COLO668 (cell line): Measurements from ENCODE around the gene KCNQ2.

Experiments used
- DNase-seq: peaks from one replicate; lab custom pipeline; 2025; ENCODE audit not compliant: unreplicated experiment; lab: John Stamatoyannopoulos, UW

The KCNQ2 gene

DNA sequence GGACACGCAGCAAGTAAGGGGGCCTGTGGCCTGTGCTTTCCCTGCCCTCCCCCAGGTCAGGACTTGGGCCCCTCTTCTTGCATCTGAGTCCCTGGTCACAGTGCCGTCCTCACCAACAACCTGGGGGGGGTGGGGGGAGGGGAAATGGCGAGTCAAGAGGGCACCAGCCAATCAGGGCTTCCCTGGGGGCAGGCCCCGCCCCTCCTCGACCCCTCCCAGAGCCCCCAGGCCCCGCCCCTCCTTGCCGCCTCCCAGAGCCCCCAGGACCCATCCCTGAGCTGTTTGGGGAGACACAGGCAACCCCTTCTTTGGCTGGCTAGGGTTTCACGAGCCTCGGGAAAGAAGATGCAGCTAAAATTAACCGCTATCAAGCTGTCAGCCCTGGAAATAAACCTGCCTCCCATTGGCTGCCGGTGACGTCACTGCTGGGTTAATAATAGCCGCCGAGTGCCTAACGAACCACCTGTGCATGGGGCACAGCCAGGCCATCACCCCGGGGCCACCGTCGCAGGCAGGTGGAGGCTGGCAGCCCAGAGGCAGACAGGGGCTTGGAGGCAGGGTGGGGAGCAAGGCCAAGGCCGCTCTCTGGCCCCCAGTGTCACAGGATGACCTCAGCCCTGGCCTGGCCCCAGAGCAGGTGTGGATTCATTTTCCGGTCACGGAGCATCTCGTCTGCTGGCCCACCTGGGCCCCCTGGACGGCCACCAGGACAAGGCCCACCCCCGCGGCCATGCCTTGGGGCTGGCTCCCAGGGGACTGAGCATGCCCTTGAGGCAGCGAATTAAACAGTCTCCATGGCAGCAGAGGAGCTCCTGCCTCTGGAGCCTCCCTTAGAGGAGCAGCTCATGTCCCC lies 29.6 kb upstream of the KCNQ2 start:
- DNase-seq, result peak; percentile 91

DNA sequence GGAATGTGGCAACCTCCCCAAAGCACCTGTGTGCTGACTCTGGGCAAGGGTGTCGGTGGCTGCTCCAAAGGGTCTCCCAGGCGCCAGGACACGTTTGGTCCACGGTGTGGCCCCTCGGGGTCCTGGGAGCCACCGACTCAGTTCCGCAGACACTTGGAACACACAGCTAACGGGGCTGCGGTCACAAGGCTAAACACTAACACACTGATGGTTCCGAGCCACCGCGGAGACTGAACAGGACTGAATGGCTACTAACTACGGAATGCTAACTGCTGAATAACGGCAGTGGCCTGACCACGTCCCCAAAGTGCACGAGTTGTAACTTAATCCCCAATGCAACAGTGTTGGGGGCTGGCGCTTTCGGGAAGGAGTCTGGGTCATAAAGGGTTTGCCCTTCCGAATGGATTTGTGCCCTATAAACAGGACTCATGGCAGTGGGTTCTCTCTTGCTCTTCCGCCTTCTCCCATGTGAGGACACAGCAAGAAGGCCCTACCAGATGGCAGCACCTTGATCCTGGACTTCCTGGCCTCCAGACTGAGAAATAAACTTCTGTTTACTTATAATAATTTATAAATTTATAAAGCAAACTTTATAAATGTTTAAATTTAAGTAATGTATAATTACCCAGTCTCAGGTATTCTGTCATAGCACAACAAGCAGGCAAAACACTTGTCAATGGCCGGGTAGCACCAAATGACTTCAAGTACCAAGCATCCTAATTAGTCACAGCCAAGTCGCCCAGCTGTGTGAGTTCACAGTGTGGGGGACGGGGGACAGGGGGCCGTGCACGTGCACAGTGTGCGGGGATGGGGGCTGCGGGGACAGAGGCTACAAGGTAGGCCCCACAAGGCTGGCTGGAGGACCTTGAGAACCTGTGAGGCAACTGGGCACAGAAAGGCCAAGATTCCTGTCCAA lies 28.7 kb upstream of the KCNQ2 start:
- DNase-seq, result no peak

DNA sequence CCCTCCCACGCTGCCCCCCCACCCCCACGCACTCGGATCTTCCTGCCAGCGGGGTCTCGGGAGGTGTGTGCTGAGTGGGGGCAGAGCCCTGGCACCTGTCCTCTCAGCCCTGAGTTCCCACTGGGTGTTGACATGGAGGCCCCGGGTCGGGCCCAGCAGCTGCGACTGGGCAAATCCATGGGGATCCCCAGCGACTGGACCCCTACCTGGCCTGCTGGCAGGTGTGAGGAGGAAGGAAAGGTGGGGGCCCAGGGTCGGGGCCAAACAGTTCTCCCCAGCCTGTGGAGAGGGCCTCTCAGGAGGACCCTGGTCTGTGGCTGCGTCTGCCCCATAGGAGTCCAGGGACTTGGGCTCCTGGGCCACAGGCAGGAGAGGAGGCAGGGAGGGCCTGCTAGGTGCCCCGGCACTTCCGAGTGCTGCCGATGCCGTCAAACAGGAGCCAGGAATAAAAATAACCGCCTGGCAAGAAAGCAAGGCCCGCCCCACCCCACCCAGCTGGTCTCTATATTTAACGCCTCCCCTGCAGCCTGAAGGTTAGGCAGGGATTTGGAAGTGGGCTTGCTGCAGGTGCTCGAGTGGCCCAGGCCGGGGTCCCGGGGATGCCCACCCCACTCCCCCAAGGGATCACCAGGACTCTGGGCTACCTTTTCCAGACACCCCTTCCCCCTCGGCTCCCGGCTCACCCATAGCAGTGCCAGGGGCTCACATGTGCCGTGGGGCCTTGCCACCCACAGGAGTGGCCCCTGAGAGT lies 27.9 kb upstream of the KCNQ2 start:
- DNase-seq, result no peak

DNA sequence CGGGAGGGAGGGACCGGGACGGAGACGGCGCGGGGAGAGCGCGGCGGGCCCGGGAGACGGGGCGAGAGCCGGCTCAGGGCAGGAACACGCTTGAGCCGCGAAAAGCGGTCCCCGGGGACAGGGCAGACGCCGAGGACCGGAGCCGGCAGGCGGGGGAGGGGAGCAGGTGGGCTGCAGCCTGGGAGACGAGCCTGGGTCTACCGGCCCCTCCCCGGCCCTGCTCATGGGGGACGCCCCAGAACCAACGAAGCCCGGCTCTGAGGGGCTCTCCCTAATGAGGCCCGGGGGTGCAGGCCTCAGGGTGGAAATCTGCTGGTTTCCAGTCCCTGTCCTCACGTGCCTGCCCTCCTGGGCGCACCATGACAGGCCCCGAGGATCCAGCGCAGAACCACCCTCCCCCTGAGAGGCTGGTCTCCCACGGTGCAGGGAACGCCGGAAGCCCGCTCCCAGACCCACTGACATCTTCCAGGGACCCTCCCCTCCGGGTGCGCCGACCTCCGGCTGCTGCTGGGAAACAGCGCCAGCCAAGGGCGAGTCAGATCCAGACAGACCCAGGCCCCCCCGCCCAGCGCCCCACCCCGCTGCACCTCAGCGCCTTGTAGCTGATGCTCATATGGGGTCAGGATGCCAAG lies 27.0 kb upstream of the KCNQ2 start:
- no peak for DNase-seq

DNA sequence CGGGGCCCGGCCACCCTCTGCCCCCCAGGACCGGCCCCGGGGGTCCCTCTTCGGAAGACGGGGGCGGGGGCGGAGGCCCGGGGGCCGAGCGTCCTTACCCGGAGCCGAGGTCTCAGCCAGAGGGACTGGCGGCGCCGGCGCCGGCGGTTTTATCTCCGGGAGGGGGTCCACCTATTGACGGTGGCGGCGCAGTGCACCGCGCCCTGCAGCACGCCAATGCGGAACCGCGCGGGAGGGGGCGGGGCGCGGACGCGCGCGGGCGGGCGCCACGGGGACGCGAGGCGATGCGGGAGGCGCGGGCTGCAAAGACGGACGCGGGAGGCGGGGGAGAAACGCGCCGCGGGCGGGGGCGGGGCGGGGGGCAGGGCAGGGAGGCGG lies 26.5 kb upstream of the KCNQ2 start, which contains the start of gene EEF1A2:
Gene EEF1A2, minus strand, starts transcription at position 124 of the 378 bp plus-strand sequence. CDS start 1,320 bp downstream, outside the sequence.
- DNase-seq, result peak; percentile 71

DNA sequence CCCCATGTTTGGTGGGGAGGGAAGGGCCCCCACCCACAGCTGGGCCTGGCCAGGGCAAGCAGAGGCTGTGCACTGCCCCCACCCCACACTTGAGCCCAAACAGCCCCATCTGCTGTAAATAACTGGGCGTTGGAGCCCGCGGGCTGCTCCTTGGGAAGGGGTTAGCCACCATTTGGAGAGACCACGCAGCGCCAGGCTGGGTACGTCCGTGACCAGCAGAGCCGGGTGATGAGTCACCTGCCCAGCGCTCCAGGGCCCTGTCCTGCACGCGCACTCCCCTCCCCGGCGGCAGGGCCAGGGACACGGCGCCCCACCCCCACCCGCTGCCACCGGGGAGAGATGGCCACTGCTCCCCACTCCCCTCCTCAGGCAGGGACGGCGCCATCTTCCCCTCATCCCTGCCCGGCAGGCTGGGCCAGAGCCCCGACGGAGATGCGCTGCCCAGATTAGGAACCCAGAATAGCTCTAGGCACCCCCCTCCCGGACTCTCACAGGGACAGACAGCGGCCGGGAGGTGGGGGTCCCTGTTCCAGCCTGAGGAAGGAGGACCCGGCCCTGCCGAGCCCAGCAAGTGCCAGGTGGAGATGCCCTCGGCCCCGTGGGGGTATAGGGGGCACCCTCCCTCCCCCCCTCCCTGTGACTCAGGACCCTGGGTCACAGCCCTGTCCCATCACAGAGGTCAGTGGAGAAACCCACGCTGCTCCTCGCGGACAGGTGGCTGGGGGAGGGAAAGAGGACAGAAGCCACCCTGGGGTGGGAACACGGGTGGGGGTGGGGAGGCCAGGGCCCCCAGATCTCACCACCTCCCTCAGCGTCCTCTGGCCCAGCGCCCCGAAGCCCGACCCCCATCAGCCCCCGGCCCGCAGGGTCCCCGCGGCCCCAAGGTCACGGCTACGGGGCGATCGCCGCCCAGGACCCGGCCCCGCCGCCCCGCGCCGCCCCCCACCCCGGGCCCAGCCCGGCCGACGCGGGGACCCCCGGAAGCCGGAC lies 25.8 kb upstream of the KCNQ2 start:
- DNase-seq, result peak; percentile 74

DNA sequence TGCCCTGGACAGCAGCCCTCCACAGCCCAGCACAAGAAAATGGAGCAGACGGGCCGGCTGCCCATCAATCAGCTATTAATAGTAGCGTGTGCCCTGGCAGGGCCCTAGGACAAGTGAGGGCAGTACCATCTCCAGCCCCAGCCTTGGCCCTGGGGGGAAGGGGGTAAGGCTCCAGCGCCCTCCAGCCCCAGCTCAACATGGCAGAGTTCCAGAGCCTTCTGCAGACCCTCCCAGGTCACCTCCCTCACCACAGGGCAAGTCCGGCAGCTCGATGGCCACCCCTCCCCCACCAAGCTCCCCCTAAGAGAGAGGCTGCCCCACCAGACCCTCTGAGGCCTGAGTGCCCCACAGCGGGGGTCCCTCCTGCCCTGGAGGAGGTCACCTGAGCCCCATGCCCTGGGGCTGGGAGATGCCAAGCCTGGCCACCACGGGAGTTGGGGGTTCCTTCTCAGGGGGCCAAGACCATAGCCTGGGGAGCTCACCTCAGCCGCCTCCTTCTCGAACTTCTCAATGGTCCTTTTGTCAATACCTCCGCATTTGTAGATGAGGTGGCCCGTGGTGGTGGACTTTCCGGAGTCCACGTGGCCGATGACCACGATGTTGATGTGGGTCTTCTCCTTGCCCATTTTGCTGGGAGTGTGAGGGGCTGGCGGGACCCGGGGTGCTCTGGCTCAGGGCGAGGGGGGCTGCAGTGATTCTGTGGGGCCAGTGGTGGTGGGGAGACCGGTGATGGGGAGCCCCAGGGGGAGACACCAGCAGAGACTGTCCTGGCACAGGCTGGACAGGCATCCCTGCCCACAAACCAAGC lies 24.9 kb upstream of the KCNQ2 start:
- DNase-seq, result no peak

DNA sequence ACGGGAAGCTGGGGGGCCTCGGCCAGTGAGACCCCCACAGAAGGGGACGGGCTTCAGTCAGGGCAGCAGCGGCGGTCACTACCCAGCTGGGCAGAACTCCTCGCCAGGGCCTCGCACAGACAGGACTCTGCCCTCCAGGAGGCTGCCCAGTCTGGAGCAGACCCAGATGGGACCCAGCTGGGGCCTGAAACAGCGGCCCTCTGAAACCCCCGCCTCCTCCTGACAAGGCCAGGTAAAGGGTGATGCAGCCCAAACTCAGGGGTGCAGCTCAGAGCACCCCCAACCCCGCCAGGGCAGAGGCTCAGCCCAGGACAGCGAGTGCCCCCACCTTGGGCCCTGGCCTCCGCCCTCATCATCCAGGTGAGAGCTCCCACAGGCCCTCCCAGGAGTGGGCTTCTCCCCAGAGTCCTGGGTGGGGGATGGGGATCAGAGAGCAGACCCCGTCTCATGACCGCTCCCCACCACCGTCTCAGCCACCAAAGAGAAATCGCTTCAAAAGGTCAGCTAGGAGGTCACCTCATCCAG lies 24.2 kb upstream of the KCNQ2 start:
- no peak for DNase-seq

DNA sequence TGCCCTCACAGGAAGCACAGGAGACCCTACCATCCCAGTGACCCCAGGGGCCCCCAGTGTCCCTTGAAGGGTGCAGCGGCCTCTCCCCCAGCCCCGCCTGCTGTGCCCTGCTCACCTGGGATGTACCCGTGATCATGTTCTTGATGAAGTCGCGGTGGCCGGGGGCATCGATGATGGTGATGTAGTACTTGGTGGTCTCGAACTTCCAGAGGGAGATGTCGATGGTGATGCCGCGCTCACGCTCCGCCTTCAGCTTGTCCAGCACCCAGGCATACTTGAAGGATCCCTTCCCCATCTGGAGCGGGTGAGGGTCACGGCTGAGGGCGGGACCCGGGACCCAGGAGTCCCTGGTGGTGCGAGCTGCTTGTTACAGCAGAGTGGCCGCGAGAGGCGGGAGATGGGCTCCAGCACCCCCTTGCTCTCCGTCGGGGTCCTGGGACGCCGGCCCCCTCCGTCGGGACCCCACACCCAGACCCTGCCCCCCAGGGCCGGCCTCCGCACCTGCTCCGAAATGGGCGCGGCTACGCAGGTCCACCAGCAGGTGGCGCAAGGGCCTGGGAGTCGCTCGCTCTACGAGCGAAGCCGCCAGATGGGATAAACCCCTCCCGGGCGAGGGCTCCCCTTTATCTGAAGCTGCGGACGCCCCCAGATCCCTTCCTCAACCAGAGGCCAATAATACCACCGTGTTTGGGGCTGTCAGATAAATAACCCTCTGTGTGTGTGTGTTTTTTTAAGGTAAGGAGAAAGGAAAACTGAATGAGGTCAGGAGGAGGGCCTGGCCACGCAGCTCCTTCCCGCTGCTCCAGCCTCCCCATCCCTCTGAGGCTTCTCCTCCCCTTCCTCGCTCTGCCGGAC lies 23.5 kb upstream of the KCNQ2 start:
- DNase-seq, result peak; percentile 69

DNA sequence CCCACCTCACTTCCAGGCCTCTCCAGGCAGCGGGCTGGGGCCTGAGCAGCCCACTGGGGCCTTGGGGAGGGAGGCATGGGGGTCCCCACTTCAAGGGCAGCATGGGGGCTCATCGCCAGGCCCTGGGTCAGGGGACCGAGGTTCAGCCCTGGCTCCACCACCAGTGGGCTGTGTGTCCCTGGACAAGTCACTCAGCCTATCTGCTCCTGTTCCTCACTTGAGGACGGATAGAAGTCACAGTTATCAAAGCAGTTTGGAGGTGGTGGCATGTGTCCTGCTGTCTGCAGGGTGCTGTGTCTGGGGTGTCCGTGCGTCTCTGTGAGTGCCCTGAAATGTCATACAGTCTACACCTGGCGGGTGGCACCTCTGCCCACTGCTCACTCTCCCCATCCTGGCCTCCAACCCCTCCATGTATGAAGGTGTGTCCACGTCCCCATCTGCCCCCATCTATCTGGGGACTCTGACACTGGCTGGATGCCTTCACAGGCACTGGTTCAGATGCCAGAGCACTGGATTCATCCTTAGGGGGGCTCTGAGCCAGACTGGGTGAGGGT lies 22.8 kb upstream of the KCNQ2 start:
- no peak for DNase-seq

DNA sequence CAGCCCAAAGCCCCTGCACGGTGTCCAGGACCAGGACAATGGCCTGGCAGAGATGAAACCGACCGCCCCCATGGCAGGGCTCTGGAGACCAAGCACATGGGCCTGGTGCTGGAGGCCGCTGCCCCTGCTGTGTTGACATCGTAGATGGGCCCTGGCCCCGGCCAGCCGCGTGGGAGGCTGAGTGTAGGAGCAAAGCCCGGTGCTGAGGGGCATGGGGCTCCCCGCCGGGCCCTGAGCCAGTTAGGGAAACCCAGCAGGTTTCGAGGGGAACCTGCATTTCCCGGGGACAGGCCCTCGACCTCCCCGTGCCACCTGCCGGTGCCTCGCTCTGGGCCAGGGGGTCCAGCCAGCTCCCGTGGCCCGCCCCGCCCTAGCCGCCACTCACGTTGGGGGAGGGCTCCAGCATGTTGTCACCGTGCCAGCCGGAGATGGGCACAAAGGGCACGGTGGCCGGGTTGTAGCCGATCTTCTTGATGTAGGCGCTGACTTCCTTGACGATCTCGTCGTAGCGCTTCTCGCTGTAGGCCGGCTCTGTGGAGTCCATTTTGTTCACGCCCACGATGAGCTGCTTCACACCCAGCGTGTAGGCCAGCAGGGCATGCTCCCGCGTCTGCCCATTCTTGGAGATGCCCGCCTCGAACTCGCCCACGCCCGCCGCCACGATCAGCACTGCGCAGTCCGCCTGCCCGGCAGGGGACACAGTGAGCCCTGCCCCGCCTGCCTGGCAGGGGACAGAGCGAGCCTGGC lies 22.1 kb upstream of the KCNQ2 start:
- no peak for DNase-seq

DNA sequence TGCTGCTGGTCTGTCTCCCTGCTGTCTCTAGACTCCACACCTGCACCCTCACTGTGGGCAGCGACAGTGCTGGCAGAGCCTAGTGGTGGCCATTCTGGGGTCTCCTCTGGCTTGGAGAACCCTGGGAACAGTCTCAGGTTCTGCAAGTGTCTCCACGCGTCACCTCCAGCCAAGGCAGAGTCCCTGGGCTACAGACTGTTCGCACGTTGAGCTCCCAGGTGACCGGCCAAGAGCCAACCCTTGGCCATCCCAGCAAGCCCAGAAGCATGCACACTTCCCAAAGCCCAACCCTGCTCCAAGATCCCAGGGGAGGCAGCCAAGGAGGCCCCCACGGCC lies 21.6 kb upstream of the KCNQ2 start:
- DNase-seq, result no peak

DNA sequence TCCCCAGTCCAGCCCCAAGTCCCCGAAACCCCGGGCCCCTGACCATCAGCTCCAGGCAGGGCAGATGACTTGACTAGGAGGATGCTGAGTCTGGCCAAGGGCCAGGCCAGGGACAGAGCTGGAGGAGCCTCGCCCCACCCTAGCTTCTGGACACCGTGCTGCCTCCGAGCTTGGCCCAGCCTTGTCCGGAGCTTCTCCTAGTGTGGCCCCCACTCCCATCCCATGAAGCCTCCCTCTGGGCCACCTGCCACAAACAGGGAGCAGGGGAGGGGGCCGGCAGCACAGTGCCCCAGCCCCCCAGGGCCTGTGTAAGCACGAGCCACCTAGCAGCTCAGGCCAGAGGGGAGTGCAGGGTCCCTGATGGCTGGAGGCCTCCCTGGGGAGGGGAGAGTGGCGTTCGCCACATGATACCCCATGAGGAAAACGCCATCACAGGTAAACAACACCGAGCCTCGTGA lies 21.1 kb upstream of the KCNQ2 start:
- no peak for DNase-seq

DNA sequence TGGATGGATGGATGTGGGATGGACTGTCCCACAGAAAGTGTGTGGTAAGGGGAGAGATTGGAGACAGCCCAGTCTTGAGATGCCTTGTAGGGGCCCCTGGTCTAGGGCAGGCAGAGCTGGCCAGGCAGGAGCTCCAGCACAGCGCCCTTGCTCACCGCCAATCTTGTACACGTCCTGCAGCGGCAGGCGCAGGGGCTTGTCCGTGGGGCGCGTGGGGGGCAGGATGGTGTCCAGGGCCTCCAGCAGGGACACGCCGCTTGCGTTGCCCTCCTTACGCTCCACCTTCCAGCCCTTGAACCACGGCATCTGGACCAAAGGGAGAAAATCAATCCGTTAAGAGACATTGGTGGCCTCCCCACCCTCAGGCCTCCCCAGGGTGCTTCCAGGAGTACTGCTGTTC lies 20.5 kb upstream of the KCNQ2 start:
- no peak for DNase-seq

DNA sequence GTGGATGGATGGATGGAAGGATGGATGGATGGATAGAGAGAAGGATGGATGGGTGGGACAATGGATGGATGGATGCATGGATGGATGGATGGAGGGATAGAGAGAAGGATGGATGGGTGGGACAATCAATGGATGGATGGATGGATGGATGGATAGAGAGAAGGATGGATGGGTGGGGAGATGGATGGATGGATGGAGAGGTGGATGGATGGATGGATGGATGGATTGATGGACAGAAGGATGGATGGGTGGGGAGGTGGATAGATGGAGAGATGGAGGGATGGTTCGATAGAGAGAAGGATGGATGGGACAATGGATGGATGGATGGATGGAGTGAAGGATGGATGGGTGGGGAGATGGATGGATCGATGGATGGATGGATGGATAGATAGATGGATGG lies 20.1 kb upstream of the KCNQ2 start:
- DNase-seq, result no peak

DNA sequence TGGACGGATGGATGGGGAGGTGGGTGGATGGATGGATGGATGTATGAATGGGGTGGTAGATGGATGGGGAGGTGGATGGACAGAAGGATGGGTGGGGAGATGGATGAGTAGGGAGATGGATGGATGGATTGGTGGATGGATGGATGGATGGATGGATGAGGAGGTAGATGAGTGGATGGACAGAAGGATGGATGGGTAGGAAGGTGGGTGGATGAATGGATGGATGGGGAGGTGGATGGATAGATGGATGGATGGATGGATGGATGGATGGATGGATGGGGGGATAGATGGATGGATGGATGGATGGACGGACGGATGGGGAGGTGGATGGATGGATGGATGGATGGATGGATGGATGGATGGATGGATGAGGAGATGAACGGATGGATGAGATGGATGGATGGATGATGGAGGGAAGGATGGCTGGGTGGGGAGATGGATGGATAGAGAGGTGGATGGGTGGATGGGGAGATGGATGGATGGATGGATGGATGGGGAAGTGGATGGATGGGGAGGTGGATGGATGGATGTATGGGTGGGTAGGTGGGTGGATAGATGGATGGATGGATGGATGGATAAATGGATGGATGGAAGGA lies 19.3 kb upstream of the KCNQ2 start:
- DNase-seq, result no peak
